Measurements from ENCODE around the gene HEXB. TPM values are rescaled to one million over a fixed set of nuclear protein-coding genes. Genes with fewer than 3 reads are reported as not detected.

HEXB gene
- total and polyA plus RNA-seq, 2 of the 8 experiments (the other 6 are each of a cell fraction or from before 2014, with no cell fraction given) = 39.7 to 69.2 TPM

GRCh38 chr5:74767579-74767913, 82.5 kb downstream of the HEXB start:
- WGBS, 2 experiments (ENCODE audit: extremely low coverage in 1 of 2, insufficient coverage in 1 of 2, insufficient read length in 1 of 2, insufficient replicate concordance in 2 of 2, low coverage in 1 of 2, low lambda C conversion rate in 2 of 2, missing lambda C conversion rate in 1 of 2) = 6% methylated on average over 9 of the region's 9 CpGs; no CpG with 5 or more reads in 1 of the 2 experiments
- peak overlapping the region; percentile 84 to 97 for H3K4me2 ChIP-seq (ENCODE audit: insufficient read depth in 1 of 2, low read depth in 2 of 2, low read length in 2 of 2)
- no peaks in the 10 kb centered on the region for H3K27me3 ChIP-seq (replicated peaks in 1 of 4; ENCODE audit: control insufficient read depth in 3 of 4, extremely low read depth in 1 of 4, insufficient read depth in 3 of 4, low read length in 3 of 4)
- H3K36me3 ChIP-seq (ENCODE audit: control insufficient read depth in 2 of 4, insufficient read depth in 4 of 4, low read length in 3 of 4) = peaks cover under 1 to 30% (median 17%) of the 10 kb centered on the region in 4 experiments; a peak in 6 of 8 replicates
- no peaks in the 10 kb centered on the region for H3K9me3 ChIP-seq (ENCODE audit: insufficient read depth in 2 of 2, low read depth in 1 of 2, low read length in 1 of 2)
- peaks cover 12 to 45% of the 10 kb centered on the region in 2 experiments for H3K79me2 ChIP-seq (ENCODE audit: control insufficient read depth in 1 of 2, insufficient read depth in 2 of 2, low read length in 2 of 2)
- H2BK20ac ChIP-seq (ENCODE audit: low read length) = no peak overlapping the region
- peaks cover 0 to 4% (median 2%) of the 10 kb centered on the region in 4 experiments; a peak in 2 of 7 replicates for H3K4me1 ChIP-seq (replicated peaks in 1 of 4; ENCODE audit: control insufficient read depth in 3 of 4, insufficient read depth in 4 of 4, low read length in 3 of 4)
- no peak overlapping the region for H2AK5ac ChIP-seq (ENCODE audit: low read depth, low read length)
- H3K79me1 ChIP-seq (ENCODE audit: low read depth, low read length) = peaks cover 3% of the 10 kb centered on the region; the same call in 1 of the 2 replicates
- no peak overlapping the region for H3K18ac ChIP-seq (ENCODE audit: extremely low read depth, low read length)
- no peak overlapping the region for H3K14ac ChIP-seq (ENCODE audit: insufficient read length)
- CTCF ChIA-PET (ENCODE audit: partially characterized antibody) = interaction anchor here (1.9 to 2.7 kb wide), 2 partner anchors 9 to 136 kb away, joined by 6 to 10 read pairs; no protein-coding TSS in a partner anchor
- no peak for FAIRE-seq
- POLR2A ChIA-PET (ENCODE audit: partially characterized antibody) = interaction anchor here (1.2 to 1.5 kb wide), 3 partner anchors 8 to 99 kb away, joined by 4 to 8 read pairs (median 7); partner anchors contain the start of gene FAM169A
- DNase-seq (ENCODE audit: low read depth in 1 of 2, low spot score in 2 of 2) = no peak
- no peak overlapping the region for H2BK120ac ChIP-seq (replicated peaks; ENCODE audit: low read depth, low read length)
- H2BK5ac ChIP-seq (ENCODE audit: low read depth, low read length) = no peak overlapping the region
- H3K23me2 ChIP-seq (ENCODE audit: low read depth, low read length) = no peaks in the 10 kb centered on the region; the same call in 1 of the 2 replicates
- H3K4ac ChIP-seq (replicated peaks; ENCODE audit: insufficient read length, low read depth, low read length) = no peak overlapping the region
- no peak overlapping the region for H4K91ac ChIP-seq (replicated peaks; ENCODE audit: insufficient read length, low read length)
- H4K20me1 ChIP-seq (replicated peaks in 1 of 2; ENCODE audit: control insufficient read depth in 1 of 2, insufficient read depth in 2 of 2, low read length in 2 of 2) = peaks cover 0 to 3% of the 10 kb centered on the region in 2 experiments
- no peak overlapping the region for H2BK12ac ChIP-seq (ENCODE audit: low read depth, low read length)
- H3K56ac ChIP-seq (replicated peaks; ENCODE audit: insufficient read length, low read depth, low read length) = no peak overlapping the region
- no peak overlapping the region for H3K23ac ChIP-seq (ENCODE audit: insufficient read length)
- no peak overlapping the region for H4K5ac ChIP-seq (ENCODE audit: insufficient read length, low read depth, low read length)
- no peak overlapping the region for H2BK15ac ChIP-seq (ENCODE audit: low read length)
- H2AFZ ChIP-seq (ENCODE audit: low read length) = peak overlapping the region; percentile 95
- TF ChIP-seq SUZ12 (IDR thresholded peaks at IDR 0.05; ENCODE audit: low read length) (no peak), ZNF274 (IDR thresholded peaks at IDR 0.05; ENCODE audit: borderline replicate concordance, extremely low read depth, low read length) (no peak), SP2 (IDR thresholded peaks at IDR 0.05; ENCODE audit: low read length) (no peak), SAP30 (IDR thresholded peaks at IDR 0.05; ENCODE audit: insufficient read depth, insufficient replicate concordance, low read length) (peak; percentile 58)
- H4K8ac ChIP-seq (ENCODE audit: extremely low read depth, insufficient read depth, low read length) = no peak overlapping the region
- H3K4me3 ChIP-seq (ENCODE audit: extremely low read depth in 1 of 4, insufficient read depth in 2 of 4, low read depth in 3 of 4, low read length in 4 of 4) = peak overlapping the region; percentile 86 to 100 (median 93)
- H3K9ac ChIP-seq (replicated peaks in 1 of 4; ENCODE audit: extremely low read depth in 1 of 4, low read depth in 3 of 4, low read length in 3 of 4) = peak overlapping the region; percentile 54 to 73 (median 70)
- peak overlapping the region; percentile 31; the same call in 1 of the 2 replicates for H3K27ac ChIP-seq (ENCODE audit: low read depth, low read length)
